GM12865 (cell line): ENCODE measurements around the gene F10.

ENCODE experiments used
- DNase-seq: peaks from one replicate; pipeline ENCODE4 v3.0.0; 2010; ENCODE audit warnings: low read depth
- H3K4me3 ChIP-seq: 2 replicates; pipeline ENCODE4 v1.5.1; 2011; ENCODE audit warnings: mild to moderate bottlenecking, low read depth, low read length, control low read depth
- CTCF ChIP-seq: IDR thresholded peaks from 2 replicates; pipeline ENCODE4 v1.5.1; 2011; ENCODE audit warnings: low read length, control low read depth, low read depth, inconsistent platforms; ENCODE audit not compliant: insufficient read depth; ENCODE audit errors: missing control alignments

The F10 gene

GRCh38 chr13:113146750-113147149 is 24.2 kb downstream of the F10 start:
- DNase-seq = no peak
- no peak overlapping the region for H3K4me3 ChIP-seq
- no peak for TF ChIP-seq CTCF

GRCh38 chr13:113147206-113147605 is 24.6 kb downstream of the F10 start:
- no peak for TF ChIP-seq CTCF
- DNase-seq = no peak
- no peak overlapping the region for H3K4me3 ChIP-seq

GRCh38 chr13:113148407-113148806 is 25.8 kb downstream of the F10 start:
- no peak for DNase-seq
- no peak for TF ChIP-seq CTCF
- no peak overlapping the region for H3K4me3 ChIP-seq

- DNase-seq = no peak
- TF ChIP-seq CTCF = no peak
- no peak overlapping the region for H3K4me3 ChIP-seq
Observed at GRCh38 chr13:113148940-113149503, 26.4 kb downstream of the F10 start.

- no peak for DNase-seq
- no peak overlapping the region for H3K4me3 ChIP-seq
- no peak for TF ChIP-seq CTCF
Observed at GRCh38 chr13:113149711-113150549, 27.3 kb downstream of the F10 start.

- H3K4me3 ChIP-seq = no peak overlapping the region
- TF ChIP-seq CTCF = no peak
- DNase-seq = no peak
Observed at GRCh38 chr13:113150550-113151365, 28.2 kb downstream of the F10 start.
